ENCODE results near the gene ACKR2.

ACKR2 gene

GRCh38 chr3:42865256-42865655 lies 56.0 kb downstream of the ACKR2 start:
- H3K4me3 ChIP-seq, result no peak overlapping the region

GRCh38 chr3:42867138-42867537 lies 57.9 kb downstream of the ACKR2 start:
- Histone ChIP-seq H3K4me3 (no peak overlapping the region), H3K36me3 (no peaks in the 10 kb centered on the region), H3K4me1 (peaks cover 0 to 10% (median 0%) of the 10 kb centered on the region in 4 donors), H3K27me3 (no peaks in the 10 kb centered on the region), H3K27ac (no peak overlapping the region), H3K9me3 (no peaks in the 10 kb centered on the region)
- intact Hi-C loops (cut with DNase I; ENCODE audit: low total_unique reads), result no loop called here
- no peak for DNase-seq
- no peak for TF ChIP-seq CTCF (IDR thresholded peaks at IDR 0.05)

More at GRCh38 chr3:42865256-42865655, 56.0 kb downstream of the ACKR2 start:
- Histone ChIP-seq H3K9me3 (no peaks in the 10 kb centered on the region), H3K4me1 (no peaks in the 10 kb centered on the region), H3K27ac (no peak overlapping the region), H3K36me3 (no peaks in the 10 kb centered on the region), H3K27me3 (no peaks in the 10 kb centered on the region)
- no peak for TF ChIP-seq CTCF (IDR thresholded peaks at IDR 0.05)
- intact Hi-C loops (cut with DNase I; ENCODE audit: low total_unique reads), result no loop called here
- no peak for DNase-seq

GRCh38 chr3:42868841-42869240 lies 59.6 kb downstream of the ACKR2 start:
- no peak for DNase-seq
- intact Hi-C loops (cut with DNase I; ENCODE audit: low total_unique reads), result no loop called here
- no peak overlapping the region for H3K27ac ChIP-seq
- no peaks in the 10 kb centered on the region for H3K9me3 ChIP-seq
- TF ChIP-seq CTCF (IDR thresholded peaks at IDR 0.05), result no peak
- peaks cover 0 to 19% (median 0%) of the 10 kb centered on the region in 4 donors for H3K4me1 ChIP-seq
- no peaks in the 10 kb centered on the region for H3K36me3 ChIP-seq
- no peaks in the 10 kb centered on the region for H3K27me3 ChIP-seq
- H3K4me3 ChIP-seq, result no peak overlapping the region

DNA sequence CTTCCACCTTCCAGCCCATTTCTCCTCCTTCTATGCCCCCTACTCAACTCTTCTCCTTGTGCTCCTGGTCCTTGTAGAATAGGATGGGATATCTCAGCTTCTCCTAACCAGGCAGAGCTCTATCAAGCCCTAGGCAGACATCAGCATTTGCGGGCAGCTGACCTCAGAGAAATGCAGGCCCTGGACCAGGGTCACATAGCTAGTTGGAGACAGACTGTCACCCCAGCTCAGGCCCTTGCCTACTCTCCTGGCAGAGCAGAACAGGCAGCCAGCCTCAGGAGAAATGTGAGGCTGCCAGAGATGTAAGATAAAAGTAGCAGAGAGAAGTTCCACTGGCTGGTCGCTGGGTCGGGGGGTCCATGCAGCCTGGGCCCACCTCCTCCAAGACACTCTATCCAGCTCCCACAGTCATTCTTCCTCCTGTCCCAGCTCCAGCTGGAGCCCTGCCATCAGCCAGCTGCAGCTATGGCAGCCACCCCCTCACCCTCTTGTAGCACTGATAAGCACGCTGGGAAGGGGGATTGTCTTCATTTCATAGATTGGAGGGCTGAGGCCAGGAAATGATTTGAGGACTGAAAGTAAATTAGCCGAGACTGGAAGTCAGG lies 62.4 kb downstream of the ACKR2 start:
- H3K36me3 ChIP-seq, result no peaks in the 10 kb centered on the region
- no peaks in the 10 kb centered on the region for H3K27me3 ChIP-seq
- H3K4me3 ChIP-seq, result no peak overlapping the region
- no peak for DNase-seq
- H3K9me3 ChIP-seq, result no peaks in the 10 kb centered on the region
- H3K4me1 ChIP-seq, result peaks cover 0 to 19% (median 0%) of the 10 kb centered on the region in 4 donors
- H3K27ac ChIP-seq, result peak overlapping the region in 1 of 2 donors; percentile 34
- TF ChIP-seq CTCF (IDR thresholded peaks at IDR 0.05), result no peak
- intact Hi-C loops (cut with DNase I; ENCODE audit: low total_unique reads), result no loop called here

- intact Hi-C loops (cut with DNase I; ENCODE audit: low total_unique reads), result no loop called here
- TF ChIP-seq CTCF (IDR thresholded peaks at IDR 0.05), result no peak
Measured at GRCh38 chr3:42872718-42873117, 63.5 kb downstream of the ACKR2 start.

More at GRCh38 chr3:42872718-42873117, 63.5 kb downstream of the ACKR2 start:
- no peaks in the 10 kb centered on the region for H3K9me3 ChIP-seq
- no peaks in the 10 kb centered on the region for H3K27me3 ChIP-seq
- H3K27ac ChIP-seq, result no peak overlapping the region
- no peak overlapping the region for H3K4me3 ChIP-seq
- peaks cover 0 to 19% (median 0%) of the 10 kb centered on the region in 4 donors for H3K4me1 ChIP-seq
- H3K36me3 ChIP-seq, result no peaks in the 10 kb centered on the region
- peak in 1 of 2 donors; percentile 68 for DNase-seq

All from tibial artery (tissue), 4 donors.